OCI-LY1 (cell line): ENCODE data around the gene TBC1D2B.

Experiments
- H2AFZ ChIP-seq: fragments of 200-600 bp; sonication (generic), shearing (Covaris generic); 2 replicates; pipeline ENCODE4 v1.6.0; 2014; ENCODE audit warnings: antibody characterized with exemption, mild to moderate bottlenecking, low read length
- H3F3A ChIP-seq: fragments of 200-600 bp; sonication (generic), shearing (Covaris generic); 2 replicates; pipeline ENCODE4 v1.6.0; 2014; ENCODE audit warnings: mild to moderate bottlenecking, antibody characterized with exemption, low read length, moderate library complexity; ENCODE audit not compliant: insufficient read depth
- H3K27ac ChIP-seq: fragments of 200-600 bp; sonication (generic); 2 replicates; pipeline ENCODE4 v1.5.1; 2014; ENCODE audit warnings: low read length, mixed run types, mild to moderate bottlenecking, low read depth; ENCODE audit not compliant: poor library complexity, severe bottlenecking
- H3K27me3 ChIP-seq: fragments of 200-600 bp; sonication (generic); 2 replicates; pipeline ENCODE4 v1.6.0; 2014; ENCODE audit warnings: antibody characterized with exemption, mild to moderate bottlenecking, low read length, moderate library complexity; ENCODE audit not compliant: insufficient read depth
- H3K36me3 ChIP-seq: fragments of 200-600 bp; sonication (generic); 2 replicates; pipeline ENCODE4 v1.6.1; 2014; ENCODE audit warnings: mild to moderate bottlenecking, antibody characterized with exemption, low read length, moderate library complexity, mixed read lengths; ENCODE audit not compliant: insufficient read depth
- H3K4me1 ChIP-seq: fragments of 200-600 bp; sonication (generic); 2 replicates; pipeline ENCODE4 v1.5.1; 2014; ENCODE audit warnings: mild to moderate bottlenecking, low read length, moderate library complexity; ENCODE audit not compliant: insufficient read depth, severe bottlenecking
- H3K4me2 ChIP-seq: fragments of 200-600 bp; sonication (generic), shearing (Covaris generic); 2 replicates; pipeline ENCODE4 v1.6.1; 2014; ENCODE audit warnings: low read length
- H3K4me3 ChIP-seq: fragments of 200-600 bp; sonication (generic); 2 replicates; pipeline ENCODE4 v1.5.1; 2014; ENCODE audit warnings: low read length, low read depth, mild to moderate bottlenecking, mixed read lengths; ENCODE audit not compliant: poor library complexity, severe bottlenecking
- H3K79me2 ChIP-seq: fragments of 200-600 bp; shearing (Covaris generic); 2 replicates; pipeline ENCODE4 v1.6.1; 2016; ENCODE audit warnings: mixed run types, low read length, mixed read lengths; ENCODE audit not compliant: insufficient read depth
- H3K9ac ChIP-seq: fragments of 200-600 bp; sonication (generic), shearing (Covaris generic); 2 replicates; pipeline ENCODE4 v1.6.1; 2014; ENCODE audit warnings: mild to moderate bottlenecking, low read length, mixed read lengths
- H3K9me2 ChIP-seq: fragments of 200-600 bp; sonication (generic), shearing (Covaris generic); 2 replicates; pipeline ENCODE4 v1.6.1; 2014; ENCODE audit warnings: low read depth, mild to moderate bottlenecking, low read length, mixed read lengths
- H3K9me3 ChIP-seq: fragments of 200-600 bp; shearing (Covaris generic); 2 replicates; pipeline ENCODE4 v1.6.1; 2014; ENCODE audit warnings: low read length, mixed read lengths
- H4K20me1 ChIP-seq: fragments of 200-600 bp; sonication (generic), shearing (Covaris generic); 2 replicates; pipeline ENCODE4 v1.6.0; 2016; ENCODE audit warnings: mild to moderate bottlenecking, low read length; ENCODE audit not compliant: insufficient read depth
- CTCF ChIP-seq: fragments of 200-600 bp; sonication (generic), shearing (Covaris generic); IDR thresholded peaks from 2 replicates; pipeline ENCODE4 v1.5.1; 2017; ENCODE audit warnings: mild to moderate bottlenecking, antibody characterized with exemption, low read length, moderate library complexity, mixed read lengths
- EZH2 ChIP-seq: fragments of 200-600 bp; sonication (generic), shearing (Covaris generic); IDR thresholded peaks from 2 replicates; pipeline ENCODE4 v1.8.0; 2017; ENCODE audit warnings: borderline replicate concordance, mixed run types, mild to moderate bottlenecking, antibody characterized with exemption, low read length, moderate library complexity, mixed read lengths

Gene TBC1D2B

GRCh38 chr15:78104119-78104479 lies 26.6 kb upstream of the TBC1D2B start:
- no peak for TF ChIP-seq EZH2
- no peak for TF ChIP-seq CTCF
- H2AFZ ChIP-seq, result no peak overlapping the region
- H3K4me1 ChIP-seq, result no peaks in the 10 kb centered on the region
- no peak overlapping the region for H3K4me2 ChIP-seq
- H3K79me2 ChIP-seq, result no peaks in the 10 kb centered on the region
- no peaks in the 10 kb centered on the region for H3F3A ChIP-seq
- H3K9me3 ChIP-seq, result no peaks in the 10 kb centered on the region
- H3K4me3 ChIP-seq, result no peak overlapping the region
- no peak overlapping the region for H3K9ac ChIP-seq
- no peaks in the 10 kb centered on the region for H4K20me1 ChIP-seq
- no peak overlapping the region for H3K27ac ChIP-seq
- H3K9me2 ChIP-seq, result no peaks in the 10 kb centered on the region
- H3K36me3 ChIP-seq, result no peaks in the 10 kb centered on the region
- no peaks in the 10 kb centered on the region for H3K27me3 ChIP-seq

GRCh38 chr15:78103406-78104118 lies 26.1 kb upstream of the TBC1D2B start:
- Histone ChIP-seq H3K9me2 (no peaks in the 10 kb centered on the region), H4K20me1 (no peaks in the 10 kb centered on the region), H3K27me3 (no peaks in the 10 kb centered on the region), H3F3A (no peaks in the 10 kb centered on the region), H2AFZ (no peak overlapping the region), H3K4me1 (no peaks in the 10 kb centered on the region), H3K4me2 (no peak overlapping the region), H3K9me3 (no peaks in the 10 kb centered on the region), H3K27ac (no peak overlapping the region), H3K36me3 (no peaks in the 10 kb centered on the region), H3K9ac (no peak overlapping the region), H3K4me3 (no peak overlapping the region), H3K79me2 (no peaks in the 10 kb centered on the region)
- no peak for TF ChIP-seq EZH2
- TF ChIP-seq CTCF, result no peak

GRCh38 chr15:78102741-78103140 lies 25.2 kb upstream of the TBC1D2B start:
- Histone ChIP-seq H3K4me1 (no peaks in the 10 kb centered on the region), H3F3A (no peaks in the 10 kb centered on the region), H3K79me2 (no peaks in the 10 kb centered on the region), H3K9ac (no peak overlapping the region), H3K9me2 (no peaks in the 10 kb centered on the region), H3K4me2 (no peak overlapping the region), H3K27me3 (no peaks in the 10 kb centered on the region), H3K27ac (no peak overlapping the region), H4K20me1 (no peaks in the 10 kb centered on the region), H3K9me3 (no peaks in the 10 kb centered on the region), H3K36me3 (no peaks in the 10 kb centered on the region), H2AFZ (no peak overlapping the region), H3K4me3 (no peak overlapping the region)
- TF ChIP-seq CTCF (no peak), EZH2 (no peak)
